Measurements from ENCODE around the gene TRHDE. TPM values are rescaled to one million over a fixed set of nuclear protein-coding genes. Genes with fewer than 3 reads are reported as not detected.

TRHDE gene
- total RNA-seq, 1 donor from 2014 or later, result 16.7 TPM

- no peak for DNase-seq
- Mint-ChIP-seq H3K4me3 (ENCODE audit: unreplicated experiment) (peak overlapping the region; percentile 92), H3K27ac (ENCODE audit: unreplicated experiment) (peak overlapping the region; percentile 43), H3K36me3 (ENCODE audit: unreplicated experiment) (no peaks in the 10 kb centered on the region), H3K4me1 (ENCODE audit: low read depth, unreplicated experiment) (peaks cover 23% of the 10 kb centered on the region), H3K27me3 (ENCODE audit: unreplicated experiment) (peaks cover 9% of the 10 kb centered on the region), H3K9me3 (ENCODE audit: unreplicated experiment) (peaks cover 9% of the 10 kb centered on the region)
- no peak for TF ChIP-seq CTCF (IDR thresholded peaks at IDR 0.05; ENCODE audit: partially characterized antibody, unreplicated experiment)
Measured at GRCh38 chr12:72273499-72273837, 1.3 kb downstream of the TRHDE start.

DNA sequence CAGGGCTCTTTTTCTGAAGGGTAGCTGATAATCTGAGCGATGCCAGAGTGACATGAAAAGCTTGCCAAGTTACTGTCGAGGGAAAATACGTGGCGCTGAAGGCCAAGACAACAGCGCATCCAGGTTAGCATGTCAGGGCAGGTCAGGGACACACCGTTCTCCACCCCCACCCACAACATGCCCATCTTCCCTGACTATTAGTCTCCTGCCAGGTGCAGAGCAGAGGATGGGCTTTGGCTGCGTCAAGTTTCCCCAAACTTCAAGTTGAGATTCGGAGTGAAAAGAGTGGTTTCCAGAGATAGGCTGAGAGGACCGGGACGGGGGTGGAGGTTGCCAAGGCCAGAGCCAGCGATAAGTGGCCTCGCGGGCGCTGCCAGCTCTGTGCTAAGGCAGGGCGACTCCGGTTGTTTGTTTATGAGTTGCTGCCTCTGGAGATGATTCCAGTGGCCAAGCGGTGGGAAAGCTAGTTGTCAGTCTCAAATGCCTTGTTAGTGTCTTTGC lies 1.7 kb downstream of the TRHDE start:
- H3K27me3 Mint-ChIP-seq (ENCODE audit: unreplicated experiment), result peaks cover 9% of the 10 kb centered on the region
- peaks cover 22% of the 10 kb centered on the region for H3K4me1 Mint-ChIP-seq (ENCODE audit: low read depth, unreplicated experiment)
- H3K27ac Mint-ChIP-seq (ENCODE audit: unreplicated experiment), result peak overlapping the region; percentile 43
- no peak for DNase-seq
- peak overlapping the region; percentile 92 for H3K4me3 Mint-ChIP-seq (ENCODE audit: unreplicated experiment)
- TF ChIP-seq CTCF (IDR thresholded peaks at IDR 0.05; ENCODE audit: partially characterized antibody, unreplicated experiment), result no peak
- peaks cover 9% of the 10 kb centered on the region for H3K9me3 Mint-ChIP-seq (ENCODE audit: unreplicated experiment)
- H3K36me3 Mint-ChIP-seq (ENCODE audit: unreplicated experiment), result no peaks in the 10 kb centered on the region

DNA sequence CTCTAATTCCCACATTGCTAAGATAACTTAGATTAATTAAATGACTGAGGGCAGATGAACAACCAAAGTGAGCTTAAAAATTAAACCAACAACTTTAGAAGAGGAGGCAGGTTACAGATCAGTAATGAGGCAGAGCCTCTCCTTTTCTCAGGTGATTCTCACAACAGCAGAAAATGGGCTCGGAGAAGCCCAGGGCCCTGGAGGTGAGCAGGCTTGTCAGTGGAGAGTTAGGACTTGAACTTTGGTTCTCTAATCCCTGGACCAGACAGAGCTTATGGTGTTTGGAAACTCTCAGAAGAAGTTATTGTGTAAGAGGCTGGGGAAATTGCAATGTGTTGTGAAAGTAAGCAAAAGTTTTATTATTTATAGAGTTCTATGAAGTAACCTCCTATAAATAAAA lies 2.8 kb downstream of the TRHDE start:
- H3K27me3 Mint-ChIP-seq (ENCODE audit: unreplicated experiment), result peaks cover 9% of the 10 kb centered on the region
- no peak for DNase-seq
- no peak for TF ChIP-seq CTCF (IDR thresholded peaks at IDR 0.05; ENCODE audit: partially characterized antibody, unreplicated experiment)
- no peaks in the 10 kb centered on the region for H3K36me3 Mint-ChIP-seq (ENCODE audit: unreplicated experiment)
- H3K4me3 Mint-ChIP-seq (ENCODE audit: unreplicated experiment), result peak overlapping the region; percentile 92
- H3K9me3 Mint-ChIP-seq (ENCODE audit: unreplicated experiment), result peaks cover 9% of the 10 kb centered on the region
- peaks cover 19% of the 10 kb centered on the region for H3K4me1 Mint-ChIP-seq (ENCODE audit: low read depth, unreplicated experiment)
- H3K27ac Mint-ChIP-seq (ENCODE audit: unreplicated experiment), result no peak overlapping the region

GRCh38 chr12:72275526-72275925 lies 3.4 kb downstream of the TRHDE start:
- Mint-ChIP-seq H3K36me3 (ENCODE audit: unreplicated experiment) (no peaks in the 10 kb centered on the region), H3K4me3 (ENCODE audit: unreplicated experiment) (peak overlapping the region; percentile 71), H3K27me3 (ENCODE audit: unreplicated experiment) (peaks cover 9% of the 10 kb centered on the region), H3K27ac (ENCODE audit: unreplicated experiment) (no peak overlapping the region), H3K9me3 (ENCODE audit: unreplicated experiment) (peaks cover 9% of the 10 kb centered on the region), H3K4me1 (ENCODE audit: low read depth, unreplicated experiment) (peaks cover 19% of the 10 kb centered on the region)
- no peak for DNase-seq
- no peak for TF ChIP-seq CTCF (IDR thresholded peaks at IDR 0.05; ENCODE audit: partially characterized antibody, unreplicated experiment)

GRCh38 chr12:72276181-72276805 lies 4.1 kb downstream of the TRHDE start:
- peaks cover 20% of the 10 kb centered on the region for H3K4me1 Mint-ChIP-seq (ENCODE audit: low read depth, unreplicated experiment)
- peaks cover 5% of the 10 kb centered on the region for H3K9me3 Mint-ChIP-seq (ENCODE audit: unreplicated experiment)
- H3K27ac Mint-ChIP-seq (ENCODE audit: unreplicated experiment), result no peak overlapping the region
- H3K36me3 Mint-ChIP-seq (ENCODE audit: unreplicated experiment), result no peaks in the 10 kb centered on the region
- DNase-seq, result no peak
- peak overlapping the region; percentile 71 for H3K4me3 Mint-ChIP-seq (ENCODE audit: unreplicated experiment)
- no peak for TF ChIP-seq CTCF (IDR thresholded peaks at IDR 0.05; ENCODE audit: partially characterized antibody, unreplicated experiment)
- peaks cover 9% of the 10 kb centered on the region for H3K27me3 Mint-ChIP-seq (ENCODE audit: unreplicated experiment)
